H1 (cell line): ENCODE results near the gene OR4C6. TPM values are rescaled to one million over a fixed set of nuclear protein-coding genes. Genes with fewer than 3 reads are reported as not detected.

Experiments
- CTCF ChIA-PET: fragments of 300-600 bp; sonication (Branson Sonifier 250); formaldehyde crosslinking; loops from one replicate; lab custom pipeline; 2021; ENCODE audit not compliant: partially characterized antibody; lab: Charles Lee
- POLR2A ChIA-PET: fragments of 300-600 bp; sonication (Branson Sonifier 250); formaldehyde crosslinking; loops from one replicate; lab custom pipeline; 2021; ENCODE audit warnings: inconsistent platforms; ENCODE audit not compliant: partially characterized antibody; lab: Charles Lee
- DNase-seq, 2 experiments: peaks; one replicate each; pipeline versions ENCODE4 v3.0.0 to v3.0.0-alpha.2; 2010 to 2022; ENCODE audit warnings: low spot score in 2 of 2, low read depth in 1 of 2, mixed read lengths in 1 of 2
- FAIRE-seq: peaks from 2 replicates; lab custom pipeline; 2011; peaks lifted over from hg19 to GRCh38; lab: Jason Lieb, UNC
- H2AFZ ChIP-seq: 2 replicates; pipeline ENCODE4 v1.8.1; 2012; ENCODE audit warnings: low read length, inconsistent platforms
- H2AK5ac ChIP-seq: 2 replicates; pipeline ENCODE4 v1.6.1; 2013; ENCODE audit warnings: low read depth, low read length
- H2BK120ac ChIP-seq: replicated peaks from 2 replicates; pipeline ENCODE3; 2013; ENCODE audit warnings: low read depth, low read length, inconsistent platforms
- H2BK12ac ChIP-seq: 2 replicates; pipeline ENCODE4 v1.6.1; 2013; ENCODE audit warnings: low read depth, low read length
- H2BK15ac ChIP-seq: 2 replicates; pipeline ENCODE4 v1.6.1; 2013; ENCODE audit warnings: low read length
- H2BK20ac ChIP-seq: 2 replicates; pipeline ENCODE4 v1.6.1; 2013; ENCODE audit warnings: low read length
- H2BK5ac ChIP-seq: 2 replicates; pipeline ENCODE4 v1.6.1; 2013; ENCODE audit warnings: low read depth, low read length
- H3K14ac ChIP-seq: 2 replicates; pipeline ENCODE4 v1.6.1; 2013; ENCODE audit warnings: inconsistent platforms; ENCODE audit not compliant: insufficient read length
- H3K18ac ChIP-seq: 2 replicates; pipeline ENCODE4 v1.6.1; 2013; ENCODE audit warnings: low read length; ENCODE audit errors: extremely low read depth
- H3K23ac ChIP-seq: 2 replicates; pipeline ENCODE4 v1.6.1; 2013; ENCODE audit warnings: inconsistent platforms; ENCODE audit not compliant: insufficient read length
- H3K23me2 ChIP-seq: 2 replicates; pipeline ENCODE4 v1.6.1; 2013; ENCODE audit warnings: low read depth, low read length
- H3K27ac ChIP-seq: 2 replicates; pipeline ENCODE4 v1.6.1; 2011; ENCODE audit warnings: low read depth, low read length, inconsistent platforms
- H3K27me3 ChIP-seq, 4 experiments: replicated peaks in 1 of 4; 1 replicate in 1 of 4; 2 replicates in 3 of 4; pipeline versions ENCODE4 v1.6.1 to v1.8.1; 2011 to 2013; ENCODE audit warnings: low read length in 3 of 4, mild to moderate bottlenecking in 3 of 4, inconsistent platforms in 2 of 4, mixed read lengths in 2 of 4, moderate library complexity in 1 of 4; ENCODE audit not compliant: control insufficient read depth in 3 of 4, insufficient read depth in 3 of 4; ENCODE audit errors: extremely low read depth in 1 of 4
- H3K36me3 ChIP-seq, 4 experiments: 2 replicates each; pipeline versions ENCODE4 v1.6.1 to v1.8.1; 2011 to 2013; ENCODE audit warnings: mild to moderate bottlenecking in 4 of 4, low read length in 3 of 4, moderate library complexity in 2 of 4, control low read depth in 1 of 4, inconsistent platforms in 1 of 4; ENCODE audit not compliant: insufficient read depth in 4 of 4, control insufficient read depth in 2 of 4
- H3K4ac ChIP-seq: replicated peaks from 2 replicates; pipeline ENCODE3; 2013; ENCODE audit warnings: low read length, low read depth, mixed read lengths, inconsistent platforms; ENCODE audit not compliant: insufficient read length
- H3K4me1 ChIP-seq, 4 experiments: replicated peaks in 1 of 4; 1 replicate in 1 of 4; 2 replicates in 3 of 4; pipeline versions ENCODE4 v1.6.1 to v1.8.1; 2011 to 2013; ENCODE audit warnings: low read length in 3 of 4, inconsistent platforms in 2 of 4, mixed read lengths in 1 of 4; ENCODE audit not compliant: insufficient read depth in 4 of 4, control insufficient read depth in 3 of 4
- H3K4me2 ChIP-seq, 2 experiments: 2 replicates each; pipeline versions ENCODE4 v1.6.1 to v1.8.1; 2011 to 2013; ENCODE audit warnings: low read depth in 2 of 2, low read length in 2 of 2, control low read depth in 1 of 2, inconsistent platforms in 1 of 2, mild to moderate bottlenecking in 1 of 2; ENCODE audit not compliant: insufficient read depth in 1 of 2
- H3K4me3 ChIP-seq, 4 experiments: fragments of 200-600, 300-600 bp in 1 of 4; sonication (generic), shearing (Covaris generic), sonication (Bioruptor Twin) in 1 of 4; 2 replicates each; pipeline versions ENCODE4 v1.5.1 to v1.8.1; 2011 to 2016; ENCODE audit warnings: low read length in 4 of 4, low read depth in 3 of 4, control low read depth in 2 of 4, inconsistent platforms in 2 of 4, mild to moderate bottlenecking in 2 of 4, mixed read lengths in 1 of 4, moderate library complexity in 1 of 4; ENCODE audit not compliant: insufficient read depth in 2 of 4; ENCODE audit errors: extremely low read depth in 1 of 4
- H3K56ac ChIP-seq: replicated peaks from 2 replicates; pipeline ENCODE3; 2013; ENCODE audit warnings: low read depth, mild to moderate bottlenecking, mixed read lengths, low read length, inconsistent platforms; ENCODE audit not compliant: insufficient read length
- H3K79me1 ChIP-seq: 2 replicates; pipeline ENCODE4 v1.6.1; 2013; ENCODE audit warnings: low read depth, low read length, control low read depth
- H3K79me2 ChIP-seq, 2 experiments: 2 replicates each; pipeline versions ENCODE4 v1.6.1 to v1.8.1; 2012 to 2013; ENCODE audit warnings: low read length in 2 of 2, mild to moderate bottlenecking in 2 of 2, inconsistent platforms in 1 of 2; ENCODE audit not compliant: insufficient read depth in 2 of 2, control insufficient read depth in 1 of 2
- H3K9ac ChIP-seq, 4 experiments: replicated peaks in 1 of 4; 1 replicate in 1 of 4; 2 replicates in 3 of 4; pipeline versions ENCODE4 v1.6.1 to v1.8.1; 2011 to 2013; ENCODE audit warnings: low read depth in 3 of 4, low read length in 3 of 4, control low read depth in 2 of 4, mild to moderate bottlenecking in 2 of 4, moderate library complexity in 2 of 4, inconsistent platforms in 1 of 4; ENCODE audit errors: extremely low read depth in 1 of 4
- H3K9me3 ChIP-seq, 2 experiments: 2 replicates each; pipeline versions ENCODE4 v1.6.1 to v1.8.1; 2012 to 2013; ENCODE audit warnings: mild to moderate bottlenecking in 2 of 2, moderate library complexity in 2 of 2, control low read depth in 1 of 2, inconsistent platforms in 1 of 2, low read depth in 1 of 2, low read length in 1 of 2, mixed read lengths in 1 of 2; ENCODE audit not compliant: insufficient read depth in 2 of 2
- H4K20me1 ChIP-seq, 2 experiments: replicated peaks in 1 of 2; 2 replicates each; pipeline versions ENCODE3 to v1.8.1; 2011 to 2013; ENCODE audit warnings: inconsistent platforms in 2 of 2, low read length in 2 of 2, mild to moderate bottlenecking in 1 of 2; ENCODE audit not compliant: insufficient read depth in 2 of 2, control insufficient read depth in 1 of 2
- H4K5ac ChIP-seq: 2 replicates; pipeline ENCODE4 v1.6.1; 2013; ENCODE audit warnings: low read length, low read depth, mixed read lengths, inconsistent platforms; ENCODE audit not compliant: insufficient read length
- H4K8ac ChIP-seq: 2 replicates; pipeline ENCODE4 v1.8.0; 2013; ENCODE audit warnings: mild to moderate bottlenecking, moderate library complexity, low read length, inconsistent platforms; ENCODE audit not compliant: insufficient read depth; ENCODE audit errors: extremely low read depth
- H4K91ac ChIP-seq: replicated peaks from 2 replicates; pipeline ENCODE3; 2013; ENCODE audit warnings: low read length, mixed read lengths, inconsistent platforms; ENCODE audit not compliant: insufficient read length
- GABPA ChIP-seq: IDR thresholded peaks from 2 replicates; pipeline ENCODE4 v1.6.1; 2011; ENCODE audit warnings: mild to moderate bottlenecking, low read length, moderate library complexity, borderline replicate concordance; ENCODE audit not compliant: insufficient read depth
- NANOG ChIP-seq: IDR thresholded peaks from 2 replicates; pipeline ENCODE4 v1.6.1; 2011; ENCODE audit warnings: low read length, low read depth, mild to moderate bottlenecking, inconsistent platforms; ENCODE audit not compliant: insufficient read depth, poor library complexity, severe bottlenecking
- WGBS, 2 experiments: shearing (Covaris generic) in 1 of 2; methylation state at CpG; one replicate each; pipeline versions ENCODE4 v1.1.6 to v1.1.7; 2013 to 2015; ENCODE audit warnings: low lambda C conversion rate in 2 of 2, mixed read lengths in 2 of 2, inconsistent platforms in 1 of 2, low coverage in 1 of 2, missing lambda C conversion rate in 1 of 2; ENCODE audit not compliant: insufficient replicate concordance in 2 of 2, insufficient coverage in 1 of 2, insufficient read length in 1 of 2; ENCODE audit errors: extremely low coverage in 1 of 2, missing lambda C conversion rate in 1 of 2; 5-methylcytosine and 5-hydroxymethylcytosine counted together
- polyA plus RNA-seq, 7 experiments: library from polyadenylated mRNA; depleted of rRNA in 3 of 7; stranded (reverse) in 5 of 7; unstranded in 2 of 7; fragments of >200 nt in 5 of 7; fragments of 200-250 nt in 2 of 7; gene quantifications; 1 replicate in 5 of 7; 2 replicates in 1 of 7; 4 replicates in 1 of 7; pipeline versions ENCODE4 v1.2.1 to v1.2.3, GENCODE V29; 2011 to 2013; ENCODE audit warnings: missing spikeins in 2 of 7, mixed read lengths in 2 of 7
- total RNA-seq: library from RNA; stranded (reverse); fragmentation: NEBNext Ultra II Directional; extraction: Animal tissue kit (Norgen Biotek cat#: 25700); gene quantifications from 2 replicates; pipeline ENCODE4 v1.2.1, GENCODE V29; 2021

Gene OR4C6
- total and polyA plus RNA-seq, 2 of the 8 experiments (the other 6 are each of a cell fraction or from before 2014, with no cell fraction given), result not detected

DNA sequence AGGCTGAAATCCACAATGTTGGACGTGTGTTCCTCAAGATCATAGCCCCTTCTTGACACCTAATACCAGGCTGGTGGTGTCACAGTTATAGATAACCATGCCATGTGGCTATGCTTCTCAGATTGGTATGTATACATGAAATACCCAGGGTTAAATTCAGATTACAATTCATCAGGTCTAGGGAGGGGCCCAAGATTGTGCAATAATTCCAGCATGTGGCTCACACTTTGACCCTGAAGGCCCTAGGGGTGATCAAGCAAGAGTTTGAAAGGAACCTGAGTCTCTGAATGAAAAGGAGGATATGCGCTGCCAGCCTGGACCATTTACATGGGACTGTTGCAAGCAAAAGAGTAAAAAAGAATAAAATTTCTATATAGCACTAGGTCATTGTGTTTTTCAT lies 7.4 kb downstream of the OR4C6 start:
- no peak overlapping the region for H3K4ac ChIP-seq
- H2BK20ac ChIP-seq, result no peak overlapping the region
- H3K79me2 ChIP-seq, result no peaks in the 10 kb centered on the region
- no peak for TF ChIP-seq GABPA
- no peak for TF ChIP-seq NANOG
- H3K79me1 ChIP-seq, result no peaks in the 10 kb centered on the region
- no peak overlapping the region for H4K8ac ChIP-seq
- H3K27me3 ChIP-seq, result no peaks in the 10 kb centered on the region
- DNase-seq (no peak), FAIRE-seq (no peak)
- POLR2A ChIA-PET, result no interaction called here
- H3K23me2 ChIP-seq, result no peaks in the 10 kb centered on the region
- no peak overlapping the region for H2AFZ ChIP-seq
- H4K5ac ChIP-seq, result no peak overlapping the region
- no peaks in the 10 kb centered on the region for H3K36me3 ChIP-seq
- H2BK12ac ChIP-seq, result no peak overlapping the region
- H3K23ac ChIP-seq, result no peak overlapping the region
- H3K9ac ChIP-seq, result no peak overlapping the region
- no peak overlapping the region for H2BK5ac ChIP-seq
- no peak overlapping the region for H2BK120ac ChIP-seq
- no peak overlapping the region for H3K14ac ChIP-seq
- H4K20me1 ChIP-seq, result no peaks in the 10 kb centered on the region
- WGBS, 2 experiments, result 56% methylated on average over 2 of the region's 2 CpGs; no CpG with 5 or more reads in 1 of the 2 experiments
- H3K4me1 ChIP-seq, result no peaks in the 10 kb centered on the region
- no peak overlapping the region for H3K56ac ChIP-seq
- H3K4me3 ChIP-seq, result no peak overlapping the region
- CTCF ChIA-PET, result no interaction called here
- no peak overlapping the region for H3K27ac ChIP-seq
- no peak overlapping the region for H4K91ac ChIP-seq
- no peak overlapping the region for H2BK15ac ChIP-seq
- no peak overlapping the region for H2AK5ac ChIP-seq
- no peak overlapping the region for H3K4me2 ChIP-seq
- H3K9me3 ChIP-seq, result peaks cover 21 to 29% of the 10 kb centered on the region in 2 experiments
- H3K18ac ChIP-seq, result no peak overlapping the region
